ENCODE measurements around the gene MAML2.

The MAML2 gene

DNA sequence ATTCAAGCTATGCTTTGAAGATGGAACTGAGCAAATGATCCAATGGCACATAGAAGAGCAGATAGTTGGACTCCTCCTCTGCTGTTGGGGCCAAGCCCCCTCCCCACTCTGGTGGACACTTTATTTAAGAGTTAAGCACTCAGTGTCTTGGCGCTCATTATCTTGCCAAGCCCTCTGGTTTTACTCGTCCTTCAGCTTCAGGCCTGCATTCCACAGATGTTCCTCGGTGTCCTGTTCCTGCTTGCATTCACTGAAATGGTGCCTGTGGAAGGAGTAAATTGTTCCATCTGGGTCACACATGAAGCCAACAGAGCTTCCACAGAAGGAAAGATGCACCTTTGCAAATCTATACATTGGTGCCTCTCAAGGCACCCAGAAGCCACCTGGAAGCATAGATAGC lies 26.1 kb downstream of the MAML2 start:
- no peak for DNase-seq

DNA sequence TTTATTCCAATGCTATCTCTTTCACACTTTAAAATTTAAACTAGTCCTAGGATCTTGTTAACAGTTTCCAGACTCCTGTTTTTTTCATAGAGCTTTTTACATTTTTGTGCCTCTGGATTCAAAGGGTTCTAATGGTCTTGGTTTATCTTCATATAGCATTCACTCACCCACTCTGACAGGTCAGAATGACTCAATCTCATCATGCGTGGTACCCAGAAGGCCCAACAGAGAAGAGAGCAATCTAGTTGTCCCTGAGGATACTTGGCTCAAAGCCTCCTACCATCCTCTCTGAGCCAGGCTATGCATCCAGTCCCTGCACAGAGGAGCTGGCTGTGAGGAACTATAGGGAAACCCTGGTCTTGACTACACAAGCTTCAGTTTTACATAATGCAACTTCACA lies 27.5 kb downstream of the MAML2 start:
- no peak for DNase-seq

DNA sequence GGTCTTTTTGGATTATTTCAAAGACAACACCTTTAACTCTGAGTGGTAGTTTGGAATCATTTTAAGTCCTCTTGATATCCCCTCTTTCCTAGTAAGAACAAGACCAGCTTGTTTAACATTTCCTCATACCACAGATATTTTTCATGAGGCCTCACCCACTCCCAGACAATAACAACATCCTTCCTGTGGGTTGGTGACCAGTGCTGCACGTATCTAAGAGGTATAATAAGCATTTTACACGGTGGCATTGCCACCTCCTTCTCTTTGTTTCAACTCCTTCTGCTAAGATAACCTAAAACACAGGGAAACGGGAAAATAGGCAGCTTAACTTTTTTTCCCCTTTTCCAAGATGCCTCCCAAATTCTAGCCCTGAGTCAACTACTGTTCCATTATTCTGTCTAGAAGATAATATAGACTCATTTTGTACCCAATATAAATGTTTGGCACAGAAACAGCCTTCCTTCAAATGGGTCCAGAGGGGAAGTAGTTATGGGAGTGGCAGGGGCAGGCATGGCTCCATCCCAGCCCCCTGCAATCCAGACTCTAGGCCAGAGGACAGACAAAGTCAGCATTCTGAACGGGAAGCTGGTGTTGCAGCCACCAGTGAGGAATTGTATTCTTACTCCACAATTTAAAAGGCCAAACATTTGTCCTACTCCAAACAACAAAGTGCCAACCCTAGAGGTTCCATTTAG lies 28.5 kb downstream of the MAML2 start:
- DNase-seq, result no peak

DNA sequence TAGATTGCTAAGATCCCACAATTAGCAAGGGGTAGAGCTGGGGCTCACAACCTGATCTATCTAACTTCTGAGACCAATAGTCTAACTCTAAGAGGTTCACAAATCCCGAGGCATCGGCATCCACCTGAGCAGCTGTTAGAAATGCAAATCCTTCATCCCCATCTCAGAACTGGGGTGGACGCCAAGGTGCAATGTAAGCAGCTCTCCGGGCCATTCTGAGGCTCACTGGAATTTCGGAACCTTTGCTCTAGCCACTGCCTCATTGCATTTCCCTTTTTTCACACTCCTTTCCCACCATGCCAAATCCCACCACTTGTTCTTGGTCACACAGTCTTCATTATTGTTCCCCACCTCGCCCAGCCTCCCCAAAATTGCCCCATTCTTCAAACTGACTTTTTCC lies 29.8 kb downstream of the MAML2 start:
- no peak for DNase-seq

DNA sequence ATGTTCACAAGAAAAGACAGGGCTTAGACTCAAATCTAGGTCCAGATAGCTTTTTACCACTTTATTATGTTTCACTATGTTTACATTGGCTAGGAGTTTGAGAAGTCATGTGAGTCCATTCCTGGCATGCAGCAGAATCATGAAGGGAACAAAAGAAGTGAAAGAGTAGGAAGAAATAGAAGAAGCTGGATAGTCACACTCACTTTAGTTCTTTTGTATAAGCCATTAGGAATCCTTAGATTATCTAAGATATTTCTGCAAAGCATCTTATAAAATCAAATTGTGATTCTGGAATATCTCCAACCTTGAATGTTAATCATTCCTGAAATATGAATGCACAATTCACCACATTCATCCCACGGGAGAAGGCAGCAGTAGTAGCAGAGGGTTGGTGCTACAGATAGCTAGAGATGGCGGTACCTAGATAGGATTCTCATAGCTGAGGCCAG lies 31.9 kb downstream of the MAML2 start:
- no peak for DNase-seq

DNA sequence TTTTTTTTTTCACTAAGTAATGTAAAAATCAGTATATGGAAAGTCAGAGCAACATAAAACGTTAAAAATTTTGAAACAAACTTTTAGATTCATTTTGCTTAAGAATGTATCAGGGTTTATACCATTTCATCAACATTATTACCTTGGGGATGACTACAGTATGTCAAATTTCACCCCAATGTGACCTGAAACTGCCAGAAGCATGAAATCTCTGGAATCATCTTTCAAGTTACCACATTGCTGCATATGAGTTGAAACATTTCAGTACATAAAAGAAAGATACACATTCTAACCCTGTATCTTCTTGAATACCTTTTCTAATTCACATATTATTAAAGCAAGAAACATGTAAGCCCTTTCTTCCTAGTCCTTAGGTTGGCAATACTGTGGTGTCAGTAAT lies 32.8 kb downstream of the MAML2 start:
- DNase-seq, result no peak

DNA sequence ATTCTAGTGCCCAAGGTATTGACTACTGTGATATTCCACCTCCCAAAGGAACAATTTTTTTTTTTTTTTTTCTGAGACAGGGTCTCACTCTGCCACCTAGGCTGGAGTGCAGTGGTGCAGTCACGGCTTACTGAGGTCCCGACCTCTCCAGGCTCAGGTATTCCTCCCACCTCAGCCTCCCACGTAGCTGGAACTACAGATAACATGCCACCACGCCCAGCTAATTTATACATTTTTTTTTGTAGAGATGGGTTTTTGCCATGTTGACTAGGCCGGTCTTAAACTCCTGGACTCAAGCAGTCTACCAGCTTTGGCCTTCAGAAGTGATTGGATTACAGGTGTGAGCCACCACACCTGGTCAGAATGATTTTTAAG lies 33.4 kb downstream of the MAML2 start:
- no peak for DNase-seq

DNA sequence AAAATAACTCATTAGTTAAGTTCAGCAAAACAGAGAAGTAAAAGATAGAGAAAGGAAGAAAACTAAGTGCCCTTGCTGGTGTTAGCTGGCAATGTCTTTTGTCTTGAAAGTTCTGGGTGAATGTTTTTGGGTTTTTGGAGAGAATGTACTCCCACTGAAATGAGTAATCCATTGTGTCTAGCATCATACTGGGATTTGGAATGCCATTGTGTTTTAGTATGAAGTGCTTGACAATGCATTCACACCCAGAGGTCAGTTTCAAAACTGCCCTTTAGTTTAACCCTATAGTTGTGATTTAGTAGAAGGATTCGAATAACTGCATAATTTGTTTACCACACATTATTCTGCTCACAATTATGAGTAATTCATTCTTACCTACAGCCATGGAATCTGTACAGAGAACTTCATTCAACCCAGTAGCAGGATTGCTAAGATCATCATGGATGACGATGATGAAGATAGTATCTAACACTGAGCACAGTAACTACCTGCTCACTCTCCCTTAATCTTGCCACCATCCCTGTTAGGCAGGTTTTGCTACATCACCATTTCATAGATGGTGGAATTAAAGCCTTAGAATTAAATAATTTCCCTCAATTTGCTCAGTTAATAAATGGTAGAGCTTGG lies 33.9 kb downstream of the MAML2 start:
- DNase-seq, result no peak

DNA sequence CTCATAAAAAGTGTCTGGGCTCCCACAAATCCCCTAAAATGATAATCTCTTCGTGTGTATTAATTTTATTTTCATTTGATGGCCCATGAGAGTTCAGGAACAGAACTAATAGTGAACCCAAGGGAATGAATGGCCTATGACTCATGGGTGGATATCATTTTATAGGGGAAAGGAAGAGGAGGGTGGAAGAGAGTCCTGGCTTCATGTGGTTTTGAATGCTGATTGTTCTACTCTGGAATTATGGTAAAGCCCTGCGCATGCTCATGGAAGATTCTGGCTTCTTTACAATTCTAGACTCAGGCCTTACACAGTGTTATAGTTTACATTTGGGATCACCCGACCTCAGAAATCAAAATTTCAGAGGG lies 35.2 kb downstream of the MAML2 start:
- no peak for DNase-seq

DNA sequence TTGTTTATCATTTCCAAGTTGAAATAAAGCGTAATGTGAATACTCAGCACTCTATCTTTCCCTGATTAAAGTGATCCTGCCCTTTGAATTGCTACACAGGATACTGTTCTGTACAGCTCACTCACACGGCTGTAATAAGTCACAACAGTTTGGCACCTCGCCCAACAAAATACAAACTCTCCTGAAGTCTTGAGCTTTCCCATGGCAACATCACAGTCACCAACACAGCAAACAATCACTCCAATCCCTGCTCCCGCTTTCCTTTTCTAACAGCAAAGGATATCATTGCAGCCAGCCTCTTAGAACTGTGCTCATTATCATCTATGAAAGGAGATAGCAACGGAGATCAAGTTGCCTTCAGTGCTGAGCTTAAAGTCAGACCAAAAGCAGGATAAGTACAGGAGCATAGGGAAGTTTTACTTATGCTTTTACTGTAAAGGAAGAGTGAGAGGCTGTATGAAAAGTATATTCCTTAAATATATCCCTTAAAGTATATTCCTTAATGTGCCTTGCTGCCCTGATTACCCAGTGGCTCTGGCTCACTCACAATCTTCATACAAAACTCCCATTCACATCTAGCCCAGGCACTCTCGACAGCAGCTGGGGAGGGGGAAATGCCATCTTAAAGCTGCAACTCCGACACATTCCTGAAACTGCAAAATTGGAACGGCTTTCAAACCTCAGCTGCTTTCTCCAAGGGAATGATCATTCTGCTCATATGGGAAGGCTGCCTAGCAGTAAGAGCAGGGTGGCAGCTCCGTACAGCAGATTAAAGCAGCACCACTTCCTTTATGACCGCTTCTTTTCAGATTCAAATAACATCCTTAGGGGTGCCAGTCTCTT lies 35.8 kb downstream of the MAML2 start:
- DNase-seq, result no peak

DNA sequence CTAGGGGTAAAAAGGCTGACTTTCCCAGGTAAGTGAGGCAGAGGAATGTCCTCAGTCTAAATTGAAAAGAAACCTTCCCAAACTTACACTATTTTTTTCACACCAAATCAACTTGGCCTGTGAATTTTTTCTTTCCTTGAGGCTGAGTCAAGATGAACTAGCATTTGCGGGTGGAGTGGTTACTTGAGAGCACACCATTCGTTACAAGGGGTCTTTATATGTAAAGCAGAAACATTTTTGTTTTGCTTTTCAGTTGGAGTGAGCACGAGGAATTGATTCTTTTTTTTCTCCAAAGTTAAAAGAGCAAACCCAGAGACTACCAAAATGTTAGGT lies 36.4 kb downstream of the MAML2 start:
- no peak for DNase-seq

DNA sequence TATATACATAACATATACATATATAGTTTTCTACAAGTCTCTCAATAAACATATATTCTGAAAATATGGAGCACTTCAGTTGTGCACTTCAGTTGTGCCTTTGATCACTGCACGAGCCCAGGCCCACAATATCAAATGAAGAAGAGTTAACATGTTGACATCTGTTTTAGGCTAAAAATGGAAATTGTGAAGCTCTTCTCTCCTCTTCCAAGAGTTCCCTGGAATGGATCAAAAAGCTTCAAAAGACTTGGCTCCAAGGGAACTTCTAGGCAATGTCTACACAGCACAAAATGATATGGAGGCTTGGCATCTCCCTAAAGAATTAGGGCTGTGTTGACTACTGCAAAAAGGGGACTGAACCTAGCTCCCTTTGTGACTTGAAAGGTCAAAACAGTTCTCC lies 36.9 kb downstream of the MAML2 start:
- DNase-seq, result no peak

DNA sequence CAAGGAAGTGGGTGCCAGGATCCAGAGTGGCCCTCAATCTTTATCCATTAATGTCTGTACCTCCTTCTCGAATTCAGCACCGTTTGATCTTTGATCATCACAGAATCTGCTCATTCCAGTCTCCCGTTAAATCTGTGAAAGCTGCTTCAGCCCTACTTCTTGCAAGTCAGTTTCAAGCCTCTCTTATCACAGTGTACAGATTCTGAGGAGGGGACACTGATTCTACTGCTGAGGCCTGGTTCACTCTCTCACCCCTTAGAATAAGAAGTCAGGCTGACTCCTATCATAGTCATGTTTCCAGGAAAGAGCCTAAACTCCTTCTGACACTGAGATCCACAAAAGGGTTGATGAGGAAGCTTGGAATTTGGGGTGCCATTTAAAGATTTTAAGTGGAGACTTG lies 39.0 kb downstream of the MAML2 start:
- DNase-seq, result no peak

DNA sequence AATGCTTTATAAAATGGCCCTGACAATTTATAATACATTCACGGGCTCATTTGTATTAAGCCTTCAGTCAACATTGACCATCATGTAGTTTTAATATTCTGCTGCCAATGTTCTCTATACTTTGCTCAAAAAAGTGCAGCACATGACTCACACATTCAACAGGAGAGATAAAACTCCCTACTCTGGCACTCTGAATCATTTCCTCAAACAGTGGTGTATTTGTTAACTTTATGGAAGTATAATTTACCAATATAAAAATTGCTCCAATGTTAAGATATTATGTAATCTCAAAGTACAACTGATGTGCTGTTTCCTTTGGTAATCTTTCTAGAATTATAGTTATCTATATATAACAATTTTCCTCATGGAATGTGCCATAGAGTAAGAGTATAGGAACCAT lies 39.9 kb downstream of the MAML2 start:
- no peak for DNase-seq

DNA sequence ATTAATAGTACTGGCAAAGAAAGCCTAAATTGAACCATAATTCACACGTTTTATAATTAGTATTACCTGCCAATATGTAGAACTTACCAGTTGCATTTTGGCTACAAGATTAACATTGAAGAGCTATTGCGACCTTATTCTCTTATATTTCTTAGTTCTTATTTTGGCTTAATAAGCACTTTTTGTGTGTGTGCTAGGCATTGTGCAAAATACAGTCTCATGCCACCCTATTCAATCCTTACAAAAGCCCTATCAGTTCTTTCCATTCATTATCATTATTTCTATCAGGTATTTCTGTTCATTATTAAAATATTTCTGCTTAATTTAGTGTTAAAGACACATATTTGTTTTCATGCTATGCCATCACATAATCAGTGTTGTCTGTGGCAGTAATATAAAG lies 41.2 kb downstream of the MAML2 start:
- no peak for DNase-seq

DNA sequence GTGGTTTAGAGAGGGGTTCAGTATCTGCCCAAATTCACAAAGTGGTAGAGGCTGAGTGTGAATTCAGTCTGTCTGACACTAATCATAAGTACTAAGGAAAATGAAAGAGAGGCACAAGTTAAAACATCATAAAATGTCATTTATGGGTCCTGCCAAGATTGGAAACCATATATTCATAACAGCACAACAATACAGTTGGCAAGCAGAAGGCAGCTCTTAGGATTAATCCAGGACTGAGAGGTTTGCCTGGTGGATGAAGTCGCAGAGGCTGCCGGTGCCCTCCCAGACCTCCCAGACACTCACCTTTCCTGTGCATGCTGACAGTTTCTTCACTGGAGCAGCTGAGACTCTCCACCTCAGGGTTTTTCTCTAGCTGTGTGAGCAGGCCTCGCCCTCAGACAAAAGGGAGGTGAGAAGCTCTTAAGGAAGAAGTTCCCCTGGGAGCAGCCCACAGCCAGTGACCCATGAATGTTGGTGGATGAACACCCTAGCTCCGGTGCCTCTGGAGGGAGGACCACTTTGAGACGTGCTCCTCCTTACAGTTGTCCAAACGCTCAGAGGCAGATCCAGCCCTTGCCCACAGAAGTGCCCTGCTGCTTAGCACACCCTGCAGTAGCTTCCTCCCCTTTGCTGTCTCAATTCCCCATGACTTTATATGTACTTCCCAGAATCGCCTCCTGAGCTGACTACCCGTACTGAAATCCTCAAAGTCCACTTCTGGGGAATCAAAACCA lies 43.7 kb downstream of the MAML2 start:
- no peak for DNase-seq

DNA sequence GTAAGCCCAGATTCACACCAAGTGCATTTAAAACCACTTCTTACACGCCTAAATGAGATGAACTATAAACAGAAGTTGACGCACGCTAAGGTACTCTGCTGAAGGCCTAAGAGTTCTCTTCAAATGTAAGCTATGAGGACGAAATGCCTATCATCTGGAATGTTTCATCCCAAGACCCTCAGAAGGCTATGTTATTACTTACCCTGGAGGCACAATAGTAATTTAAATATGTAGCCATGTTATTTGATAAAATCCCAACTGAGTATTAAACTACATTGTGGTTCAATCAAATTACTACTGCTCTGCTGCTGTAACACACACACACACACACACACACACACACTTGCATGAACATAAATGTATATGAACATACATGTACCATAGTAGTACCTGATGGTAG lies 47.6 kb downstream of the MAML2 start:
- DNase-seq, result no peak

DNA sequence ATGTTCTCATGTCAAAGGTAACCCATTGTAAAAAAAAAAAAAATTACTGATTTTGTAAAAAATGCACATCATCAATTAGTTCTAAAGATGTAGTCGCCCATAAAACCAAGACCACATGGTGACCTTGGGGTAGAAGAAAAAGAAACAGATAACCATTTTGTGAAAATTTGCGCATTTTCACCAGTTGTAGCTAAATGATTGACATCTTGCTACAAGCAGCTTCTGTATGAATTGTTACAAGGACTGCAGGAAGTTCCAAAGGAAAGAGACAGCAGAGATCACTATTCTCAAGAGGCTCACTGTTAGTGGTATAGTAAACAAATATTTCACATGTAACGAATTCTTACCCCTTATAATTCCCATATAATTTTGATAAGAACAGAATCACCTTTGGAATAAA lies 48.7 kb downstream of the MAML2 start:
- DNase-seq, result no peak

DNA sequence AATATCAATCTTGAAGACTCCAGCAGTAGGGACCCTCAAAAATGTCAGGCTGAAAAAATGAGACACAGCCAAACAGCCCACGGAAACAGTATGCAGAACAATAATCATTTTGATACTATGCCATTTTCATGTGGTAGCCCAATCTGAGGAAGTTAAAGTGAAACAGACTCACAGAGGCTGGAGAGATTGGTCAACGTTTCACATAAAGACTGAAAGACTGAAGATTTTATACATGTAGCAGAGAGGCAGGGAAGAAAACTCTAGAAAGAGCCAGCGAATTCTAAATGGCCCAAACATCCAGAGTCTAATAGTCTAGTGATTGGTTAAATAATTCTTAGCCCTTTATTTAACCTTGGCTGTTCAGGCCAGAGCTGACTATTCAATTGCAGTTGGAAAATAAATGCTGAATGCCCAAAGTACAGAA lies 49.4 kb downstream of the MAML2 start:
- no peak for DNase-seq

DNA sequence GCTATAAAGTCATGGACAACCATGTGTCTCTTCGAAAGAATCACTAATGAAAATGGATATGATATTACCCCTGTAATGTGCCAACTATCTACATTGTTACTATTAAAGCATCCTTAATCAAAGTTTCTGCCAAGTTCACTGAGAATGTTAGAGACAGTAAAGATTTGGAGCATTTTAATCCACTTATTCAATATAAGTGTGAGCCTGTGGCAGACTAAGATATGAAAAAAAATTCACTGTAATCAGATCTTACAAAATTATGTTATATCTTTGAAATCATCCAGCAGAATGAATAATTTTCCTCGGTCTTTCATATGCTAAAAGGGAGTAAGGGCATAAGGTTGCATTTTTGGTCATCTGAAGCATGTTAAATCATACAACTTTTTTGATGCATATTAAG lies 49.9 kb downstream of the MAML2 start:
- DNase-seq, result no peak

DNA sequence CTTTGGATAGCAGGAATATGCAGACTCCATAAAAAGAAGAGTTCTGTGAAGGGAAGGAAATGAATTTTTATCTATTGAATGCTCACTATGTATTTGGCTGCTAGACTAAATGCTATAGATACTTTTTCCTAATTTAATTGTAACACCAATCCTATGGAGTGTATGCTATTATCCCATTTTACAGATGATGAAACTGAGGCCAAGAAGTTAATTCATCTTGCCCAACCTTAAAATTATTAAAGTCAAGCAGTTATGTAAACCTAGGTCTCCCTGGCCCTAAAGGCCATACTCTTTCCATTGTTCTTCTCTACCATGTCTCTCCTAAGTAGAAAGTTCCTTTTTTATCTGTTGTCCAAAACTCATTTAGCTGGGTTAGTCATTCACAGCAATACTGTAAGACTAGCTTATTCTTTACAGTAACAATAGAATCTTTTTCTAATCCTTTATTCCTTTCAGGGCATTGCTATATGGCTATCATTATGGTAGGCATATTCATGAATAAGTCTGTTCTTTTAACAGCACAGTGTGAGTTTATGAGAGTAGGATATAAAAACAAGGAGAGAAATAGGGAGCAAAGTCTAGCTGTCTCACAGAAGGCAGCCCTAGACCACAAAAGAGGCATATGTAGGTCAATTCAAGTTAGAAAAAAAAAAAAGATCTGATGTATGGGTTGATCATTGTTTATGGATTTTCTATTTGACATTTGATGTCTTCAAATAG lies 50.5 kb downstream of the MAML2 start:
- DNase-seq, result no peak

DNA sequence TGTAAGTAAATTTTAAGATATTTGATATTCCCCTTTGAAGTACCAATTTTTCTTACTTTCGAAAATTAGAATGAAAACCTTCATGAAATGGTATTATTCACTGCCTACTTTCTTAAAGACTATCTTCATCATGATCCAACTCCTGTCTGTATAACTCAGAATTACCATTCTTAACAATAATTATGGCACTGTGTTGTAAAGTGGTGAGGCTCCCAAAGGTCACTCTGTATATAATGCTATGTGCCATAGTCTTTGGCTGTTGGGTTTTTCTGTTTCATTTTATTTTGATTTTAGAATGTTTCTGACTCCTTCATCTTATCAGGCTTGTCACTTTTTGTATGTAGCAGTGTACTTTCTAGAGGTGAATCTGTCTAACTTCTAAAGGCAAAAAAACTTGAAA lies 52.4 kb downstream of the MAML2 start:
- DNase-seq, result no peak

DNA sequence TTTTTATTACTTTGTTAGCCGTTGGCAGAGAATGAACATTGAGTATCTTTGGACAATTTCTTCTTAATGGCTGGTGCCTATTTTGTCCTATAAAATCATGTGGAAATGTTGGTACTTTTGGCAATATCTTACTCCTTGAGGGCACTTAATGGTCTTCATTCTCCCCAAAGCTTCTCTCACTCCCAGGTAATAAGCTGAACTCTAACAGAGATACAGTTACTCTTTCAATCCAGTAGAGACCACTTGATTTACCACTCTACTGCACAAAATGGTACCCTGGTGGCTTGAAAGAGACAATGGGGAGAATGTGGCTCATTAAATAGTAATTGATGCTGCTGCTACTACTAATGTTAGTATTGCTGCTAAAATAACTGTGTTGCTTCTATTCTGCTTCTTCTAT lies 53.0 kb downstream of the MAML2 start:
- no peak for DNase-seq
